ENCODE measurements around the gene SIK2.
A peak's percentile ranks its signal among the peaks of the same experiment; 100 is the strongest.
"Not testable (repeated sequence)": the region's sequence is repeated elsewhere in the genome, so short reads cannot be mapped to it uniquely, and the experiment has no call there.

The SIK2 gene

GRCh38 chr11:111761036-111761435 lies 158.8 kb downstream of the SIK2 start:
- DNase-seq (ENCODE audit: low read depth) = no peak

- DNase-seq (ENCODE audit: low read depth) = no peak
Measured at GRCh38 chr11:111762526-111762925, 160.3 kb downstream of the SIK2 start.

- no peak for DNase-seq (ENCODE audit: low read depth)
Measured at GRCh38 chr11:111762981-111763643, 160.9 kb downstream of the SIK2 start.

GRCh38 chr11:111764621-111765020 lies 162.4 kb downstream of the SIK2 start:
- no peak for DNase-seq (ENCODE audit: low read depth)

- no peak for DNase-seq (ENCODE audit: low read depth)
Measured at GRCh38 chr11:111765320-111765983, 163.2 kb downstream of the SIK2 start.

GRCh38 chr11:111765984-111766833 lies 164.0 kb downstream of the SIK2 start, which contains the start of gene PPP2R1B:
PPP2R1B (minus strand) TSS chr11:111766389; CDS start chr11:111766361, 28 bp downstream.
- DNase-seq (ENCODE audit: low read depth) = peak; percentile 34

- DNase-seq (ENCODE audit: low read depth) = no peak
Measured at GRCh38 chr11:111766834-111767142, 164.5 kb downstream of the SIK2 start.

- no peak for DNase-seq (ENCODE audit: low read depth)
Measured at GRCh38 chr11:111770581-111771134, 168.4 kb downstream of the SIK2 start.

GRCh38 chr11:111771205-111771604 lies 169.0 kb downstream of the SIK2 start:
- not testable (repeated sequence) for DNase-seq (ENCODE audit: low read depth)

GRCh38 chr11:111772535-111772934 lies 170.3 kb downstream of the SIK2 start:
- DNase-seq (ENCODE audit: low read depth) = no peak

- DNase-seq (ENCODE audit: low read depth) = no peak
Measured at GRCh38 chr11:111774955-111775710, 172.9 kb downstream of the SIK2 start.

GRCh38 chr11:111776398-111777093 lies 174.3 kb downstream of the SIK2 start:
- DNase-seq (ENCODE audit: low read depth) = no peak

GRCh38 chr11:111777094-111778046 lies 175.1 kb downstream of the SIK2 start:
- DNase-seq (ENCODE audit: low read depth) = peak; percentile 59

GRCh38 chr11:111778047-111778558 lies 175.9 kb downstream of the SIK2 start:
- no peak for DNase-seq (ENCODE audit: low read depth)

GRCh38 chr11:111779118-111779517 lies 176.9 kb downstream of the SIK2 start:
- DNase-seq (ENCODE audit: low read depth) = no peak

Data from stromal cell of bone marrow (primary cell).